DND-41 (cell line): ENCODE measurements around the gene CTIF.

Experiments used
- ATAC-seq: fragments of 200-7000 bp; cut with Tn5 transposase; 3 replicates; pipeline ENCODE4 v1.9.1; 2021; ENCODE audit warnings: low read depth; ENCODE audit not compliant: insufficient read depth
- DNase-seq: peaks from one replicate; pipeline ENCODE4 v3.0.0-alpha.2; 2020
- H2AFZ ChIP-seq: 2 replicates; pipeline ENCODE4 v1.6.0; 2012; ENCODE audit warnings: low read depth, low read length
- H3K27ac ChIP-seq: 2 replicates; pipeline ENCODE4 v1.5.1; 2012; ENCODE audit warnings: low read length, inconsistent platforms
- H3K27me3 ChIP-seq: fragments of 200-600 bp; sonication (generic); 2 replicates; pipeline ENCODE4 v1.6.0; 2012; ENCODE audit warnings: low read length, mild to moderate bottlenecking, inconsistent platforms; ENCODE audit not compliant: insufficient read depth, poor library complexity
- H3K36me3 ChIP-seq: 2 replicates; pipeline ENCODE4 v1.5.1; 2012; ENCODE audit warnings: low read length, inconsistent platforms; ENCODE audit not compliant: insufficient read depth
- H3K4me1 ChIP-seq: 2 replicates; pipeline ENCODE4 v1.5.1; 2012; ENCODE audit warnings: mild to moderate bottlenecking, low read length; ENCODE audit not compliant: insufficient read depth
- H3K4me2 ChIP-seq: 2 replicates; pipeline ENCODE4 v1.6.0; 2012; ENCODE audit warnings: mild to moderate bottlenecking, moderate library complexity, low read length, inconsistent platforms; ENCODE audit not compliant: insufficient read depth
- H3K4me3 ChIP-seq, 2 experiments: fragments of 200-600 bp in 1 of 2; shearing (Covaris generic) in 1 of 2; 2 replicates each; pipeline ENCODE4 v1.5.1; 2012 to 2016; ENCODE audit warnings: inconsistent platforms in 2 of 2, low read length in 2 of 2, mild to moderate bottlenecking in 2 of 2, low read depth in 1 of 2, moderate library complexity in 1 of 2
- H3K79me2 ChIP-seq: 2 replicates; pipeline ENCODE4 v1.6.0; 2012; ENCODE audit warnings: low read length, inconsistent platforms; ENCODE audit not compliant: insufficient read depth
- H3K9ac ChIP-seq: 2 replicates; pipeline ENCODE4 v1.6.0; 2012; ENCODE audit warnings: low read depth, mild to moderate bottlenecking, inconsistent platforms, low read length, moderate library complexity
- H3K9me3 ChIP-seq: 2 replicates; pipeline ENCODE4 v1.5.1; 2012; ENCODE audit warnings: low read length, moderate library complexity, mild to moderate bottlenecking, inconsistent platforms; ENCODE audit not compliant: insufficient read depth, severe bottlenecking
- H4K20me1 ChIP-seq: 2 replicates; pipeline ENCODE4 v1.6.0; 2012; ENCODE audit warnings: low read length; ENCODE audit not compliant: insufficient read depth
- EZH2 ChIP-seq: IDR thresholded peaks from 3 replicates; pipeline ENCODE4 v1.6.1; 2012; ENCODE audit warnings: borderline replicate concordance, low read depth, mild to moderate bottlenecking, moderate library complexity, low read length, inconsistent platforms; ENCODE audit not compliant: severe bottlenecking
- TF ChIP-seq, protein P1 (sequence below): IDR thresholded peaks from 2 replicates; pipeline ENCODE4 v1.5.1; 2012; ENCODE audit warnings: borderline replicate concordance, low read length, moderate library complexity, mild to moderate bottlenecking; ENCODE audit not compliant: poor library complexity, severe bottlenecking; ENCODE audit errors: extremely low read depth

CTIF gene

DNA sequence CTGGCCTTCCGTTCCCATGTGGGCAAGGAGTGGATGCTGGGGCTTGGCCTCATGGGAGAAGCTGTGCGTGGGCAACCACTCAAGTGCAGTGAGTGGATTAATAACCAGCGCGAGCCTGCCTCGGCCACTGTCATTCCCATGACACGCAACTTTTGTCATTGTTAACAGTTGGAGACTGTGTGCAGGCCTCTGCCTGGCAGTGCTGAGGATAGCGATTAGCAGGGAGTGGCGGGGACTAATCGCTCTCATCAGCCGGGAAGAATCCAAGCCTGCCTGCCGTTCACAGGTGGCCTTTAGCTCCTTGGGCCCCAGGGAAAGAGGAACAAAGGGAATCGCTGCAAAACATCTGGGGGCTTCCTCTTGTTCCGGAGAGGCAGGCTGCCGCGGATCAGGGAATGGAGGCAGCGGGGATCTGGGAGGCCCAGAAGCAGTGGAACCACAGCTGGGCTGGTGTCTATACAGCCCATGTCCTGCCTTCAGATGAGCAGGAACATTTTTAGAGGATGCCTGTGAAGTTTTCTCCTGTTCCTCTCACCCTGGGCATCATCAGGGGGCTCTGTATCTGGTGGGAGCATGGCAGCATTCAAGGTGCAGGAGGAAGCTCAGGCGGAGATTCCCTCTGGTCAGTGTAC, 53.8 kb downstream of the CTIF start:
- Histone ChIP-seq H3K4me3 (no peak overlapping the region), H3K27ac (no peak overlapping the region), H3K4me2 (no peak overlapping the region), H3K9ac (no peak overlapping the region), H3K9me3 (no peaks in the 10 kb centered on the region), H2AFZ (no peak overlapping the region), H3K79me2 (no peaks in the 10 kb centered on the region), H3K4me1 (no peaks in the 10 kb centered on the region), H3K27me3 (no peaks in the 10 kb centered on the region), H3K36me3 (no peaks in the 10 kb centered on the region), H4K20me1 (0 out of 2 replicates have a peak, but pooled peaks cover 5% of the 10 kb centered on the region)
- TF ChIP-seq, protein P1, sequence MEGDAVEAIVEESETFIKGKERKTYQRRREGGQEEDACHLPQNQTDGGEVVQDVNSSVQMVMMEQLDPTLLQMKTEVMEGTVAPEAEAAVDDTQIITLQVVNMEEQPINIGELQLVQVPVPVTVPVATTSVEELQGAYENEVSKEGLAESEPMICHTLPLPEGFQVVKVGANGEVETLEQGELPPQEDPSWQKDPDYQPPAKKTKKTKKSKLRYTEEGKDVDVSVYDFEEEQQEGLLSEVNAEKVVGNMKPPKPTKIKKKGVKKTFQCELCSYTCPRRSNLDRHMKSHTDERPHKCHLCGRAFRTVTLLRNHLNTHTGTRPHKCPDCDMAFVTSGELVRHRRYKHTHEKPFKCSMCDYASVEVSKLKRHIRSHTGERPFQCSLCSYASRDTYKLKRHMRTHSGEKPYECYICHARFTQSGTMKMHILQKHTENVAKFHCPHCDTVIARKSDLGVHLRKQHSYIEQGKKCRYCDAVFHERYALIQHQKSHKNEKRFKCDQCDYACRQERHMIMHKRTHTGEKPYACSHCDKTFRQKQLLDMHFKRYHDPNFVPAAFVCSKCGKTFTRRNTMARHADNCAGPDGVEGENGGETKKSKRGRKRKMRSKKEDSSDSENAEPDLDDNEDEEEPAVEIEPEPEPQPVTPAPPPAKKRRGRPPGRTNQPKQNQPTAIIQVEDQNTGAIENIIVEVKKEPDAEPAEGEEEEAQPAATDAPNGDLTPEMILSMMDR = no peak
- TF ChIP-seq EZH2 = no peak
- ATAC-seq (no peak), DNase-seq (no peak)

DNA sequence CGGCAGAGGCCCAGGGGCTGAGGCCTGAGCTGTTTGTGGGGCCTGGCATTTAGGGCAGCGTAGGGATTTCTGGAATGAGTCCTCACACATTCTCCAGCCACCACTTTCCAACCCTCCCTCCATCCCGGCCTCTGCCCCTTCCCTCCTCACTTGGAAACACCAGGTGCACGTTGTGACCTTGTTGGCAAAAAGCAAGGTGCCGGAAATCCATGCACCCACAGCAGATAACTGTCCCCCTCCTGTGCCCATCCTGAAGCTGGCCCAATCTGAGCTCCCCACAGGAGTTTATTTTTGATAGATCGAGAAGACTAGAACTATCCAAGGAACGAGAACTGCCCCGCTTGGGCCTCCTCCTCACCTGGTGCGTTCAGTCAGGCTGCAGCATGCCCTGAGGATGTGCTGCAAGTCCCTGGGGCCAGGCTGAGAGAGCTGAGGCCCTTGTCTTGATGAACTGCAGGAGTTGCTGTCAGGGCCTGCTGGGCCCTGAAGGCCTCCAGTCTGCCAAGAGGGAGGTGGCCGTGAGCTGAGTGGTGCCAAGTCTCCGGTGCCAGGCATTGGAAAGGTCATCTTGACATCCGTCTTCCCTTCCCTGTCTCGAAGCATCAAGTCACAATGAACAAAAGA, 55.8 kb downstream of the CTIF start:
- no peak for ATAC-seq
- H3K79me2 ChIP-seq = no peaks in the 10 kb centered on the region

DNA sequence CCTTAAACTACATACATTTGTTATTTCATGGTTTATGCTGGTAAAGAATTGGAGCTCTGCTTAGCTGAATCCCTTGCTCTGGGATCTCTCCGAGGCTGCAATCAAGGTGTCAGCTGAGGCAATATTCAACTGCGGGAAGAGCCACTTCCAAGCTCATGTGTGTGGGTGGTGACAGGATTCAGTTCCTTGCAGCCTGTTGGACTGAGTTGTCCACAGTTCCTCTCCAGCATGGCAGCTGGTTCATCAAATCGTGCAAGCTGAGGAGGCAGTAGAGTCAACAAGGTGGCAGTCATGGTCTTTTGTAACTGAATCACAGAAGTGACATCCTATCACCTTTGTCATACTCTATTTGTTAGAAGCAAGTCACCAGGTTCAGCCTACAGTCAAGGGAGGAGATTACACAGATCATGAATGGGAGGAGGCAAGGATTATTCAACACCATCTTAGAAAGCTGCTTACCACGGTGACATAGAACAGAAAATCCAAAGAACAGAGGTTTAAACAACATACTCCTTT, 56.9 kb downstream of the CTIF start:
- TF ChIP-seq, protein P1 = no peak
- TF ChIP-seq EZH2 = no peak
- Histone ChIP-seq H3K4me2 (no peak overlapping the region), H2AFZ (no peak overlapping the region), H3K27ac (no peak overlapping the region), H3K36me3 (no peaks in the 10 kb centered on the region), H3K27me3 (no peaks in the 10 kb centered on the region), H4K20me1 (peaks cover 4% of the 10 kb centered on the region; the same call in 1 of the 2 replicates), H3K9ac (no peak overlapping the region), H3K79me2 (no peaks in the 10 kb centered on the region), H3K9me3 (no peaks in the 10 kb centered on the region), H3K4me1 (no peaks in the 10 kb centered on the region), H3K4me3 (no peak overlapping the region)
- DNase-seq (no peak), ATAC-seq (no peak)

More for the DNA sequence above, 55.8 kb downstream of the CTIF start:
- Histone ChIP-seq H3K27me3 (no peaks in the 10 kb centered on the region), H2AFZ (no peak overlapping the region), H3K9ac (no peak overlapping the region), H4K20me1 (peaks cover 5% of the 10 kb centered on the region; the same call in 1 of the 2 replicates), H3K4me3 (no peak overlapping the region), H3K27ac (no peak overlapping the region), H3K9me3 (no peaks in the 10 kb centered on the region), H3K36me3 (no peaks in the 10 kb centered on the region), H3K4me1 (no peaks in the 10 kb centered on the region), H3K4me2 (no peak overlapping the region)
- TF ChIP-seq, protein P1 = no peak
- TF ChIP-seq EZH2 = no peak
- no peak for DNase-seq
